ENCODE data around the gene TRMT61A. TPM values are rescaled to one million over a fixed set of nuclear protein-coding genes. Genes with fewer than 3 reads are reported as not detected.

The TRMT61A gene
- total RNA-seq, 1 experiment from 2014 or later, result 15.5 TPM

- TF ChIP-seq, protein P1, sequence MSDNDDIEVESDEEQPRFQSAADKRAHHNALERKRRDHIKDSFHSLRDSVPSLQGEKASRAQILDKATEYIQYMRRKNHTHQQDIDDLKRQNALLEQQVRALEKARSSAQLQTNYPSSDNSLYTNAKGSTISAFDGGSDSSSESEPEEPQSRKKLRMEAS (CRISPR knock-in tag; IDR thresholded peaks at IDR 0.05), result peak; percentile 43; the same call in 1 of the 2 replicates
Observed at GRCh38 chr14:103521951-103522563, 6.9 kb upstream of the TRMT61A start (continued).

DNA sequence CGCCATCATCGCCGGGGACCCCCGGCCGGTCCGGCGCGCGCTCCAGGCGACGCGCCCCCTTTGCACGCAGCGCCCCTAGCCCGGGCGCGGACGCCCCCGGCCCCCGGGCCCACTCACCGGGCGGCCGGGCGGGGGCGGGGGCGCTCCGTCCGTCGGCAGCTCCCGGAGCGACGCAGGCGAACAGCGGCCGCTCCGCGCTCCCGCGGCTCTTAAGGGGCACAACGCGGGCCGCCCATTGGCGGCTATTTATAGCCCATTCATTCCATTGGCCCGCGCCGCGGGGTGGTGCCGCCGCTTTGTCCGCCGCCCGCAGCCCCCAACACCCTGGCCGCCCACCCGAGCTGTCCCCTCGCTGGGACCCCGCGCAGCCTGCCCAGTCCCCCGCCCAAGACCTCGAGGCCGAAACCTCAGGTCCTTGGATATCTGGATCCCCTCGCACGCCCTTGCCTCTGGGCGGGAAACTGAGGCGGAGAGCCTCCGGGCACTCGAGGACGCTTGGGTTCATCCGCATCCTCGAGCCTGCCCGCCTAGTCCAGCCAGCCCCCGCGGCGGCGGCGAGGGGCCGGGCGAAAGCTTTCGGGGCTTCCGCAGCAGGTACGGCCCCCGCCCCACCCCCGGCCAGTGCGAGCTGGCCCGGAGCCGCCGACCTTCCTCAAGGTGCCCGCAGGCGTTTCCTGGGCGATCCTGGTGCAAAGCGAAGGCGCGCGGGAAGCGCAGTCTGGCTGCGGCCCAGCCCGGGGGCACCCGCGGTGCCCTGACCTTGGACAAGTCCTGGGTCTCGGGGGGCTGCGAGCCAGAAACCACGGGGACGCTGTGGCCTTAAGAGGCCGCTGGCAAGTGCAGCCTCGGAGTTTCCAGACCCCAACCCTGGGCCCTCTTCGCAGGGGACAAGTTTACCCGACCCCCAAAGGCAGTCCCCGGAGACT is 6.1 kb upstream of the TRMT61A start, which contains the start of gene CKB:
TSS of gene CKB (minus strand) at position 182 of the 926 bp plus-strand sequence. CDS start 337 bp downstream, outside the sequence.
- POLR2A ChIA-PET, result interaction anchor here (0.6 to 8.3 kb wide), 6 partner anchors 16 to 193 kb away, joined by 3 to 65 read pairs (median 4); partner anchors contain the start of gene ZFYVE21
- Mint-ChIP-seq H3K9me3 (no peaks in the 10 kb centered on the region), H3K27ac (no peak within 1 kb of the TSS), H3K27me3 (ENCODE audit: low read depth) (peaks cover 27% of the 10 kb centered on the region), H3K4me3 (peak within 1 kb of the TSS; percentile 68), H3K4me1 (peaks cover 19% of the 10 kb centered on the region), H3K36me3 (peaks cover 12% of the 10 kb centered on the region)
- CTCF ChIA-PET, result interaction anchor here (2.0 to 12.2 kb wide), 4 partner anchors 13 to 418 kb away, joined by 11 to 455 read pairs (median 12); partner anchors contain the start of gene BAG5
- peak; percentile 19 for ATAC-seq
- peak; percentile 78 for DNase-seq (ENCODE audit: low spot score)
- 0 out of 2 replicates have a peak, but pooled peaks have one; percentile 50 for TF ChIP-seq PRRX2 (CRISPR knock-in tag; IDR thresholded peaks at IDR 0.05)
- TF ChIP-seq ETV6 (CRISPR knock-in tag; IDR thresholded peaks at IDR 0.05), result 0 out of 2 replicates have a peak, but pooled peaks have one; percentile 22
- TF ChIP-seq NFYB (CRISPR knock-in tag; conservative IDR thresholded peaks at IDR 0.05; ENCODE audit: low read depth), result peak; percentile 71
- TF ChIP-seq ATF2 (CRISPR knock-in tag; IDR thresholded peaks at IDR 0.05; ENCODE audit: borderline replicate concordance, low read depth), result no peak
- TF ChIP-seq ZNF416 (CRISPR knock-in tag; IDR thresholded peaks at IDR 0.05), result no peak
- TF ChIP-seq SP1 (CRISPR knock-in tag; conservative IDR thresholded peaks at IDR 0.05), result peak; percentile 48; the same call in 1 of the 2 replicates
- peak; percentile 36; the same call in 1 of the 2 replicates for TF ChIP-seq ZBTB21 (CRISPR knock-in tag; IDR thresholded peaks at IDR 0.05; ENCODE audit: borderline replicate concordance)
- 0 out of 2 replicates have a peak, but pooled peaks have one; percentile 18 for TF ChIP-seq FOXK1 (CRISPR knock-in tag; IDR thresholded peaks at IDR 0.05)
- TF ChIP-seq, protein P2, sequence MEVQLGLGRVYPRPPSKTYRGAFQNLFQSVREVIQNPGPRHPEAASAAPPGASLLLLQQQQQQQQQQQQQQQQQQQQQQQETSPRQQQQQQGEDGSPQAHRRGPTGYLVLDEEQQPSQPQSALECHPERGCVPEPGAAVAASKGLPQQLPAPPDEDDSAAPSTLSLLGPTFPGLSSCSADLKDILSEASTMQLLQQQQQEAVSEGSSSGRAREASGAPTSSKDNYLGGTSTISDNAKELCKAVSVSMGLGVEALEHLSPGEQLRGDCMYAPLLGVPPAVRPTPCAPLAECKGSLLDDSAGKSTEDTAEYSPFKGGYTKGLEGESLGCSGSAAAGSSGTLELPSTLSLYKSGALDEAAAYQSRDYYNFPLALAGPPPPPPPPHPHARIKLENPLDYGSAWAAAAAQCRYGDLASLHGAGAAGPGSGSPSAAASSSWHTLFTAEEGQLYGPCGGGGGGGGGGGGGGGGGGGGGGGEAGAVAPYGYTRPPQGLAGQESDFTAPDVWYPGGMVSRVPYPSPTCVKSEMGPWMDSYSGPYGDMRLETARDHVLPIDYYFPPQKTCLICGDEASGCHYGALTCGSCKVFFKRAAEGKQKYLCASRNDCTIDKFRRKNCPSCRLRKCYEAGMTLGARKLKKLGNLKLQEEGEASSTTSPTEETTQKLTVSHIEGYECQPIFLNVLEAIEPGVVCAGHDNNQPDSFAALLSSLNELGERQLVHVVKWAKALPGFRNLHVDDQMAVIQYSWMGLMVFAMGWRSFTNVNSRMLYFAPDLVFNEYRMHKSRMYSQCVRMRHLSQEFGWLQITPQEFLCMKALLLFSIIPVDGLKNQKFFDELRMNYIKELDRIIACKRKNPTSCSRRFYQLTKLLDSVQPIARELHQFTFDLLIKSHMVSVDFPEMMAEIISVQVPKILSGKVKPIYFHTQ (CRISPR knock-in tag; IDR thresholded peaks at IDR 0.05), result no peak
- TF ChIP-seq, protein P3, sequence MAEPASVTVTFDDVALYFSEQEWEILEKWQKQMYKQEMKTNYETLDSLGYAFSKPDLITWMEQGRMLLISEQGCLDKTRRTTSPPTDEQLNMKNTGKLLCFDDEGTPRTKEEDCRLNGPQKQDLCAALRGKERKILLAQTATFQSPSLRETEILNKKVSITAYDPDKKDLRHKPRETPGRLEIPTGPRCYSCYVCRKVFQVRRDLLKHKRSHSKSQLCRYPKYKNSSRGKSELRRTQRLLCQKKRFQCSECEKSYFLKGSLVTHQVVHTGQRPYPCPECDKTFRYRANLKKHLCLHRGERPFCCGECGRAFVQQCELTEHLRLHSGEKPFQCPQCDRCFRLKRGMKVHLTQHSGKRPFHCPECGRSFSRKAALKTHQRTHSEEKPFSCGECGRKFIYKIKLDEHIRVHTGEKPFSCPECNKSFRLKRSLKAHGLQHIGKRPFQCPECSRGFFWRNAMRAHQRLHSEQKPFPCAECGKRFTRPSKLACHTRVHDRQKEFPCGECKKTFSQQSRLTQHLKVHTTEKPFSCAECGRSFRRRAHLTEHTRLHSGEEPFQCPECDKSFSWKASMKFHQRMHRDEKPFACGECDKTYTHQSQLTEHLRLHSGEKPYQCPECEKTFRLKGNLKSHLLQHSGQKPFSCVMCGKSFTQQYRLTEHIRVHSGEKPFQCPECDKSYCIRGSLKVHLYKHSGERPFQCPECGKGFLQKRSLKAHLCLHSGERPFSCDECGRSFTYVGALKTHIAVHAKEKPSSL (CRISPR knock-in tag; conservative IDR thresholded peaks at IDR 0.05), result no peak
- 0 out of 2 replicates have a peak, but pooled peaks have one; percentile 39 for TF ChIP-seq MYBL2 (CRISPR knock-in tag; IDR thresholded peaks at IDR 0.05)
- 0 out of 2 replicates have a peak, but pooled peaks have one; percentile 25 for TF ChIP-seq STAT6 (CRISPR knock-in tag; conservative IDR thresholded peaks at IDR 0.05; ENCODE audit: low read depth)
- TF ChIP-seq KAT7 (CRISPR knock-in tag; IDR thresholded peaks at IDR 0.05; ENCODE audit: borderline replicate concordance), result 0 out of 2 replicates have a peak, but pooled peaks have one; percentile 34
- 0 out of 2 replicates have a peak, but pooled peaks have one; percentile 13 for TF ChIP-seq ARID4B (CRISPR knock-in tag; IDR thresholded peaks at IDR 0.05; ENCODE audit: borderline replicate concordance)
- TF ChIP-seq GRHL2 (CRISPR knock-in tag; IDR thresholded peaks at IDR 0.05; ENCODE audit: insufficient replicate concordance, severe bottlenecking), result no peak
